Fibroblast of pulmonary artery (primary cell): Measurements from ENCODE around the gene TRAPPC1.

Experiments used
- DNase-seq: peaks from one replicate; pipeline ENCODE4 v3.0.0-alpha.2; 2010; ENCODE audit warnings: low read depth
- H3K4me3 ChIP-seq: replicated peaks from 2 replicates; pipeline ENCODE4 v1.5.1; 2011; ENCODE audit warnings: low read depth, mild to moderate bottlenecking, control low read depth, low read length, moderate library complexity
- TF ChIP-seq, protein P1 (sequence below): IDR thresholded peaks from 2 replicates; pipeline ENCODE4 v1.5.1; 2011; ENCODE audit warnings: mild to moderate bottlenecking, control low read depth, low read length, inconsistent platforms; ENCODE audit errors: missing control alignments

Gene TRAPPC1

DNA sequence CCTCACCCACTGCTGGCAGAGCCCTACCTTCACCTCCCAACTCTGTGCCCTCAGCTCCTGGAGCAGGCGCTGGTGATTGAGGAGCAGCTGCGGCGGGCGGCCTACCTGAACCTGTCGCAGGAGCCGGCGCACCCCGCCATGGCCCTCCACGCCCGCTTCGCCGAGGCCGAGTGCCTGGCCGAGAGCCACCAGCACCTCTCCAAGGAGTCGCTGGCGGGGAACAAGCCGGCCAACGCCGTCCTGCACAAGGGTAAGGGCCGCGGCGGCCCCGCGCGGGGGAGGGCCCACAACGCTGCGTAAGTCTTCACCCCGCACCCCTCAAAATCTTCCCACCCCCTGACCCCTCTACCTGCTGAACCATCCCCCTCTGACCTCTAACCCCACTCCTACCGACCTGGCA lies 22.7 kb downstream of the TRAPPC1 start:
- no peak for DNase-seq
- TF ChIP-seq, protein P1, sequence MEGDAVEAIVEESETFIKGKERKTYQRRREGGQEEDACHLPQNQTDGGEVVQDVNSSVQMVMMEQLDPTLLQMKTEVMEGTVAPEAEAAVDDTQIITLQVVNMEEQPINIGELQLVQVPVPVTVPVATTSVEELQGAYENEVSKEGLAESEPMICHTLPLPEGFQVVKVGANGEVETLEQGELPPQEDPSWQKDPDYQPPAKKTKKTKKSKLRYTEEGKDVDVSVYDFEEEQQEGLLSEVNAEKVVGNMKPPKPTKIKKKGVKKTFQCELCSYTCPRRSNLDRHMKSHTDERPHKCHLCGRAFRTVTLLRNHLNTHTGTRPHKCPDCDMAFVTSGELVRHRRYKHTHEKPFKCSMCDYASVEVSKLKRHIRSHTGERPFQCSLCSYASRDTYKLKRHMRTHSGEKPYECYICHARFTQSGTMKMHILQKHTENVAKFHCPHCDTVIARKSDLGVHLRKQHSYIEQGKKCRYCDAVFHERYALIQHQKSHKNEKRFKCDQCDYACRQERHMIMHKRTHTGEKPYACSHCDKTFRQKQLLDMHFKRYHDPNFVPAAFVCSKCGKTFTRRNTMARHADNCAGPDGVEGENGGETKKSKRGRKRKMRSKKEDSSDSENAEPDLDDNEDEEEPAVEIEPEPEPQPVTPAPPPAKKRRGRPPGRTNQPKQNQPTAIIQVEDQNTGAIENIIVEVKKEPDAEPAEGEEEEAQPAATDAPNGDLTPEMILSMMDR, result no peak
- H3K4me3 ChIP-seq, result no peak overlapping the region

DNA sequence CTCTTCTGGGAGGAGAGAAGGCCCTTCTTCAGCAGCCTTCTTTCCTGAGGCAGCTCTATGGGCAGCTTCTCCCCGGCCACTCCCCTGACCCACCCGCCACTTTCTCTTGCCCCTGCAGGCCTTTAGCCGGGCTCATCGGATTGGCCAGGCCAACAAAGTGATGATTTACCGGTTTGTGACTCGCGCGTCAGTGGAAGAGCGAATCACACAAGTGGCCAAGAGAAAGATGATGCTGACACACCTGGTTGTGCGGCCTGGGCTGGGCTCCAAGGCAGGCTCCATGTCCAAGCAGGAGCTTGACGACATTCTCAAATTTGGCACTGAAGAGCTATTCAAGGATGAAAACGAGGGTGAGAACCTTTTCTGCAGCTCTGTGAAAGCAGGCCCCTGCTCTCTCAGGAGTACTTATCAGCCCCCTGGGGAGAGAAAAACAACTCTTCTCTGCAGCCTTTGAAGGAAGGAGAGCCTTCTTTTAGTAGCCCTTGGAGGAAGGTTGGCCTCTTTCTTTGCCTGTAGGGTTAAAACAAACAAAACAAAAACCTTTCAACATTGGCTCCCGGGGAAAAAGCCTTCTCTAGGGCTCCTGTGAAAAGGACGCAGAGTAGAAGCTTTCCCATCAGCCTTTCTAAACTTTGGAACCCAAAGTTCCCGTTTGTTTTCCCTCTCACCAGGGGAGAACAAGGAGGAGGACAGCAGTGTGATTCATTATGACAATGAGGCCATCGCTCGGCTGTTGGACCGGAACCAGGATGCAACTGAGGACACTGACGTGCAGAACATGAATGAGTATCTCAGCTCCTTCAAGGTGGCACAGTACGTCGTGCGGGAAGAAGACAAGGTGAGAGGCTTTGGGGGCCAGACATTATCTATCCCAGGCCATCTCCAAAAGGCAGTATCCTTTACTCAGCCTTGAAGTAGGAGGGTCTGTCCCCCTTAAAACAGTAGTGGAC lies 28.3 kb downstream of the TRAPPC1 start:
- no peak for DNase-seq
- H3K4me3 ChIP-seq, result no peak overlapping the region
- TF ChIP-seq, protein P1, result no peak

DNA sequence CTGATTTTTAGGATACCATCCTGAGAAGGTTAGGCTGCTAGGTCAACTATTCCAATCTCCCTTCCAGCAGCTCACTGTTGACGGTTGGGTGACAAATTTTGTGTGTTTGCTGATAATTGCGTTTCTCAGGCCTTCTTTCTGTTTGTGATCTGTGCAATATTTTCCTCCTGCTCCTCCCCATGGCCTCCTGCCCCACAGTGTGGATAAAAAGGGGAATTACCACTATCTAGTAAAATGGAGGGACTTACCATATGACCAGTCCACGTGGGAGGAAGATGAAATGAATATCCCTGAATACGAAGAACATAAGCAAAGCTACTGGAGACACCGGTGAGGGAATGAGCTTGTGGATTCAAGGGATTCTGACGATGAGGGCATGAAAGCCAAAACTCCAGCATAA lies 34.0 kb downstream of the TRAPPC1 start:
- peak; percentile 77 for DNase-seq
- H3K4me3 ChIP-seq, result no peak overlapping the region
- TF ChIP-seq, protein P1, result peak; percentile 51

DNA sequence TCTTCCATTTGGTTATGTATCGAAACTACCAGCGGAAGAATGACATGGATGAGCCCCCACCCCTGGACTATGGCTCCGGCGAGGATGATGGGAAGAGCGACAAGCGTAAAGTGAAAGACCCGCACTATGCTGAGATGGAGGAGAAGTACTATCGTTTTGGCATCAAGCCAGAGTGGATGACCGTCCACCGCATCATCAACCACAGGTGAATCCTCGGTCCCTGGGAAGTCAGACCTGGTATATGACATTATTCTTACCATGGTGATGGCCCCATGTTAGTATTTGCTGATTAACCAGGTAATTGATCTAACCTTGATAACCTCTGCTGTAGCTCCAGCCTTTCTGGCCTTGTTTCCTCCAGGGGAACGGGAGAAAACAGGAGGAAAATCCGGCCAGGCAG lies 34.7 kb downstream of the TRAPPC1 start:
- no peak for DNase-seq
- no peak overlapping the region for H3K4me3 ChIP-seq
- TF ChIP-seq, protein P1, result no peak

DNA sequence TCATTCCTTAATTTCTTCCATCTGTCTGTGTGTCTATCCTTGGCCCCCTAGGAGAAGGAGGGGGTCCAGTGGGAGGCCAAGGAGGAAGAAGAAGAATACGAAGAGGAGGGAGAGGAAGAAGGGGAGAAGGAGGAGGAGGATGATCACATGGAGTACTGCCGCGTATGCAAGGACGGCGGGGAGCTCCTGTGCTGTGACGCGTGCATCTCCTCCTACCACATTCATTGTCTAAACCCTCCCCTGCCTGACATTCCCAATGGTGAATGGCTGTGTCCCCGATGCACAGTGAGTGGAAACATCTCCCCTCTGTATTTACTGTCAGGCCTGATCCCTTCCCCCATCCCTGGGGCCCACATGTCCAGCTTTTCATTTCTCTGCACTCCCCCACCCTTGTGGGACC lies 36.9 kb downstream of the TRAPPC1 start:
- no peak for DNase-seq
- TF ChIP-seq, protein P1, result no peak
- no peak overlapping the region for H3K4me3 ChIP-seq

DNA sequence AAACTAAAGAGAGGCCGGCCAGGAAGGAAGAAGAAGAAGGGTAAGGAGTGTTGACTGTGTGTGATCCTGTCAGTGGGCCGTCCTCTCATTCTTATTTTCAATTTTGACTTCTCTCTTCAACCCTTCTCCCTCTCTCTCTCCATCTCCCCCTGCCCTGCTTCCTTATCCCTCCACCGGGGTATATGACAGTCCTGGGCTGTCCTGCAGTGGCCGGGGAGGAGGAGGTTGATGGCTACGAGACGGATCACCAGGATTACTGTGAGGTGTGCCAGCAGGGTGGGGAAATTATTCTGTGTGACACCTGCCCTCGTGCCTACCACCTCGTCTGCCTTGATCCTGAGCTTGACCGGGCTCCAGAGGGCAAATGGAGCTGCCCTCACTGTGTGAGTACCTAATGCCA lies 37.5 kb downstream of the TRAPPC1 start:
- TF ChIP-seq, protein P1, result no peak
- no peak overlapping the region for H3K4me3 ChIP-seq
- DNase-seq, result no peak
